Naive B cell (primary cell): ENCODE results near the gene COX17. TPM values are rescaled to one million over a fixed set of nuclear protein-coding genes. Genes with fewer than 3 reads are reported as not detected.

Experiments
- ATAC-seq, 2 donors: fragments of 150-1000 bp; cut with Tn5 transposase; 2 replicates each; pipeline ENCODE4 v1.10.0; 2021; ENCODE audit warnings: low read depth in 2 of 2, mild to moderate bottlenecking in 2 of 2, moderate library complexity in 2 of 2
- DNase-seq: peaks from one replicate; pipeline ENCODE4 v3.0.0; 2022
- H3K27ac Mint-ChIP-seq, 6 donors: one replicate each; pipeline ENCODE4 v1.8.0; 2020 to 2022; ENCODE audit warnings: mild to moderate bottlenecking in 6 of 6, mixed read lengths in 6 of 6, moderate library complexity in 5 of 6, inconsistent platforms in 2 of 6
- H3K27me3 Mint-ChIP-seq, 3 donors: one replicate each; pipeline ENCODE4 v1.8.0; 2021 to 2022; ENCODE audit warnings: mixed read lengths in 3 of 3, mild to moderate bottlenecking in 1 of 3
- H3K36me3 Mint-ChIP-seq, 2 donors: one replicate each; pipeline ENCODE4 v1.8.0; 2020 to 2022; ENCODE audit warnings: mixed read lengths in 2 of 2, inconsistent platforms in 1 of 2, mild to moderate bottlenecking in 1 of 2
- H3K4me1 Mint-ChIP-seq, 3 donors: one replicate each; pipeline ENCODE4 v1.8.0; 2020 to 2022; ENCODE audit warnings: mixed read lengths in 3 of 3, inconsistent platforms in 1 of 3, mild to moderate bottlenecking in 1 of 3, moderate library complexity in 1 of 3
- H3K4me3 Mint-ChIP-seq, 8 donors: one replicate each; pipeline ENCODE4 v1.8.0; 2020 to 2022; ENCODE audit warnings: mild to moderate bottlenecking in 8 of 8, mixed read lengths in 8 of 8, moderate library complexity in 8 of 8, inconsistent platforms in 2 of 8
- H3K9me3 Mint-ChIP-seq, 7 donors: one replicate each; pipeline ENCODE4 v1.8.0; 2020 to 2022; ENCODE audit warnings: mixed read lengths in 7 of 7, mild to moderate bottlenecking in 5 of 7, inconsistent platforms in 2 of 7, moderate library complexity in 1 of 7
- polyA plus RNA-seq, 6 donors: library from polyadenylated mRNA; unstranded; fragments of 300-500 nt; fragmentation: Illumina TruSeq; gene quantifications; one replicate each; pipeline ENCODE4 v1.2.3, GENCODE V29; 2021; ENCODE audit warnings: low read depth in 6 of 6

COX17 gene, protein sequence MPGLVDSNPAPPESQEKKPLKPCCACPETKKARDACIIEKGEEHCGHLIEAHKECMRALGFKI
- 10 to 100 TPM; 67.3 to 99.7 (median 81.1) TPM for polyA plus RNA-seq

DNA sequence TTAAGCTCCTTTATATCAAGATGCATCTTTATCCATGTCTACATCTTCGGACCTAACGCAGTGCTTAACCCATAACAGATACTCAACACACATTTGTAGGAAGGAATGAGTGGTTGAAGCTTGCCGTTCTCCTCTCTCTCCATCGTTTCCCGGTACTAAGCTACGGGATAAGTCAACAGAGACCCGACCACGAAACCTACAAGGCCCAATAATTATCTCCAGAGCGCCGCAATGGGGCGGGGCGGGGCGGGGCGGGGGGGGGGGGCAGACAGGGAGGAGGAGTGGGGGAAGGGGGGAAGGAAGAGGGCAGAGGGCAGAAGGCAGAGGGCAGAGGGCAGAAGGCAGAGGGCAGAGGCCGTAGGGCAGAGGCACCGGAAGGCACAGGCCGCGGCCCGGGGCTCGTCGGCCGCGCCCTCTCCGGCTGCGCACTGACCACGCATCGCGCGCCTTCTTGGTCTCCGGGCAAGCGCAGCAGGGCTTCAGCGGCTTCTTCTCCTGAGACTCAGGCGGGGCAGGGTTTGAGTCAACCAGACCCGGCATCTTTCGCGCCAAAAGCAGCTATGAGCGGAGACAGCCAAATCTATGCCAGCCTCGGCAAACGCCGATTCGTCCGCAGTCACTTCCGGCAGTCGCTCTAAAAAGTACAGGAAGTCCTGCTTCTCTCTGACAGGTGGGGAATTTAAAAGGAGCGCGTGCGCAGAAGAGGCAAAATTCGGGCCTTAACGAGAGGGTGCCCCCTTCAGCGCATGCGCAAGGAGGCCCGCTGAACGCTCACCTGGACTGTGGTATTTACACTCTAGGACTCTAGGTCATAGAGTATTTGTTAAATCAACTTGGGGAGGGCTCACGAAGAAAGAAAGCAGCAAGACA is at the start of gene COX17:
TSS of gene COX17 (minus strand) at position 636 of the 870 bp plus-strand sequence. CDS start at position 540, 96 bp downstream.
- H3K27me3 Mint-ChIP-seq: peaks cover 0 to 3% (median 0%) of the 10 kb centered on the region in 3 donors
- H3K27ac Mint-ChIP-seq: peak within 1 kb of the TSS; percentile 94 to 99 (median 96)
- peak; percentile 96 for DNase-seq
- H3K4me3 Mint-ChIP-seq: peak within 1 kb of the TSS; percentile 84 to 94 (median 90)
- ATAC-seq: peak; percentile 90 to 92
- peaks cover 18 to 29% (median 22%) of the 10 kb centered on the region in 3 donors for H3K4me1 Mint-ChIP-seq
- no peaks in the 10 kb centered on the region for H3K36me3 Mint-ChIP-seq
- H3K9me3 Mint-ChIP-seq: no peaks in the 10 kb centered on the region

DNA sequence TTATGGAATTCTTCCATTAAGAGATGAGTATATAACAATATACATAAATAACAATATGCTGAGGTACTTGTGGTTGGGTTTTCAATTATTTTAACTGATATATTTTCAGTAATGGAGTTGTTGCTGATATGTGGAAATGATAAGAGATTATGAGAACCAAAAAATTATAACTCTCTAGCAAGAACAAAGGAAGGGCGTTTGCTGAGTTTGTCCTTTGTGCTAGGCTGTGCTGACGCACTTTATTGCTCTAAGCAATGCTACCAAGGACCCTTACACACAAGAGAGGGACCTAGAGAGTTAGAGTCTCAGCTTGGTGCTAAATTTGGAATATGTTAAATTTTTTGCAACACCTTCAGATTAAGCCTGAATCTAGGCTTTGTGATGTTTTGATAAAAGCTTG is 49.7 kb upstream of the COX17 start:
- Mint-ChIP-seq H3K36me3 (no peaks in the 10 kb centered on the region), H3K9me3 (no peaks in the 10 kb centered on the region), H3K27ac (no peak overlapping the region), H3K4me3 (no peak overlapping the region), H3K4me1 (no peaks in the 10 kb centered on the region), H3K27me3 (peaks cover 0 to 9% (median 2%) of the 10 kb centered on the region in 3 donors)
- ATAC-seq (no peak), DNase-seq (no peak)

DNA sequence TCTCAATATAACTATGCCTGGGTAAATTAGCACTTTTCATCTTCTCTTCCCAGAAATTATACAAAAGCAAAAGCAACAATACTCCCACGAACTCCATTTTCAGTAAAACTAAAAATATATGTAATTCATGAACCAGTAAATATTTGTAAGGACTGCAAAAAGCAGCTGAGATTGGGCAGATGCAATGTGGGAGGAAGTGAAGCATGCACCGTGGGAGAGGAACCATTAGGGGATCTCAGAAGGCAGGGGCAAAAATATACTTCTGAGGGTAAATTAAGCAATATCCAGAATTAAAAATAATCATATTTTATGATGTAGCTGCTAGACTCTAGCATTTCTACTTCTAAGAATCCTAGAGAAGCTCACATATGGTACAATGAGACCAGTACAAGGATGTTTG is 45.8 kb upstream of the COX17 start:
- no peak for ATAC-seq
- H3K36me3 Mint-ChIP-seq: no peaks in the 10 kb centered on the region
- no peak for DNase-seq
- peaks cover 5 to 12% (median 9%) of the 10 kb centered on the region in 3 donors for H3K27me3 Mint-ChIP-seq
- no peaks in the 10 kb centered on the region for H3K9me3 Mint-ChIP-seq
- no peak overlapping the region for H3K27ac Mint-ChIP-seq
- no peaks in the 10 kb centered on the region for H3K4me1 Mint-ChIP-seq
- H3K4me3 Mint-ChIP-seq: no peak overlapping the region

DNA sequence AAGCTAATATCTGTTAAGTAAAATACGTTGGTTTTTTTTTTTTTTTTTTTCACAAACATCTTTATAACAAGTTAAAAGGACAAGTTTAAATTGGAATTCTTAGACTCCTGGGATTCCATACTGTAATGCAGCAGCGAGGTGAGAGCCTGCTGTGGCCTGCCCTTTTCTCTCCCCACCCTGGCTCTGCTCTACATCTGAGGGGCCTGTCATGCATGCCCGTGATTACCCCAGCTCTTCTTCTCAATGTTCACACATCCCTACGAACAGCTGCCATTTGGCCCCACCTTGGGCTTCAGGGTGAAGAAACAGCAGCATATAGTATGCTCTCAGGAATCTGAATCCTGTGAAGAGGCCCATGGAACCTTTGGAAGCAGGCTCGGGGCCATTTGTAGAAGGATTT is 40.3 kb upstream of the COX17 start:
- no peaks in the 10 kb centered on the region for H3K4me1 Mint-ChIP-seq
- no peaks in the 10 kb centered on the region for H3K36me3 Mint-ChIP-seq
- no peaks in the 10 kb centered on the region for H3K9me3 Mint-ChIP-seq
- H3K27ac Mint-ChIP-seq: no peak overlapping the region
- H3K4me3 Mint-ChIP-seq: no peak overlapping the region
- H3K27me3 Mint-ChIP-seq: peaks cover 5 to 12% (median 9%) of the 10 kb centered on the region in 3 donors
- no peak for ATAC-seq
- no peak for DNase-seq

DNA sequence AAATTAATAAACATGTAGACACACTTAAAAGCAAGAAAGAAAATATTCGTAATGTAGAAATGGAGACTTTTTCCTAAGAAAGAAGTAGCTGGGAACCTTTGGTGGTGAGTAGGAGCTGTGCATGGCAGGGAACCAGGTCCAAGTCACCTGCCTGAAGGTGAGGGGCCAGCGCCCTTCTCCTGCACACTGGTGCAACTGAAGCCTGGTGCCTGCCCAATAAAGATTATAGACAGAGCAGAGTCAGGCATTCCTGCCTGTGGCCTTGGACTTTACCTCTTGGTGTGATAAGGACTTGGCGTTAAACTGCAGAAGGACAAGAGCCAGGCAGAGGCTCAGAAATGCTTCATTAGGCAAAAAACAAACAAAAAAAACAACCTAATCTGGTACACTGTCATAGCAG is 39.8 kb upstream of the COX17 start:
- no peaks in the 10 kb centered on the region for H3K36me3 Mint-ChIP-seq
- no peaks in the 10 kb centered on the region for H3K9me3 Mint-ChIP-seq
- H3K4me3 Mint-ChIP-seq: no peak overlapping the region
- ATAC-seq (no peak), DNase-seq (no peak)
- peaks cover 5 to 11% (median 9%) of the 10 kb centered on the region in 3 donors for H3K27me3 Mint-ChIP-seq
- peak overlapping the region in 1 of 6 donors; percentile 35 for H3K27ac Mint-ChIP-seq
- no peaks in the 10 kb centered on the region for H3K4me1 Mint-ChIP-seq

DNA sequence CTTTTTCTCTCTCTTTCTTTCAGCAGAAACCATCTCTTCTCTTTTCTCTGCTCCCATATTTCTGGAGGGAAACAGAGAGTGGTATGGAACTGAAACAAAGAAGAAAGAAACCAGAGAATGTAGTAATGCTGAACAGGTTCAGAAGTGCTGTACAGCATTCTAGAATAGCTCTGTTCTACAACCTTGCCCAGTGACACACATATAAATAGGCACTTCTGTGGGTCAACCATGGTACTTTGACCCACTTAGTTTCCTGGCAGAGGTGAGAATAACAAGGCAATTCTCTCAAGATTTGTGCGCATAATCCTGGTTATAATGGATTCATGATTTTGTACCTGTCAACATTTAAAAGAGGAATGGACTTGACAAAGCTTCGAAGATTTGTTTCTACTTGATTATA is 37.9 kb upstream of the COX17 start:
- peaks cover 0 to 11% (median 5%) of the 10 kb centered on the region in 3 donors for H3K27me3 Mint-ChIP-seq
- no peaks in the 10 kb centered on the region for H3K9me3 Mint-ChIP-seq
- DNase-seq: no peak
- no peaks in the 10 kb centered on the region for H3K4me1 Mint-ChIP-seq
- no peak for ATAC-seq
- H3K36me3 Mint-ChIP-seq: no peaks in the 10 kb centered on the region
- H3K27ac Mint-ChIP-seq: no peak overlapping the region
- H3K4me3 Mint-ChIP-seq: no peak overlapping the region

DNA sequence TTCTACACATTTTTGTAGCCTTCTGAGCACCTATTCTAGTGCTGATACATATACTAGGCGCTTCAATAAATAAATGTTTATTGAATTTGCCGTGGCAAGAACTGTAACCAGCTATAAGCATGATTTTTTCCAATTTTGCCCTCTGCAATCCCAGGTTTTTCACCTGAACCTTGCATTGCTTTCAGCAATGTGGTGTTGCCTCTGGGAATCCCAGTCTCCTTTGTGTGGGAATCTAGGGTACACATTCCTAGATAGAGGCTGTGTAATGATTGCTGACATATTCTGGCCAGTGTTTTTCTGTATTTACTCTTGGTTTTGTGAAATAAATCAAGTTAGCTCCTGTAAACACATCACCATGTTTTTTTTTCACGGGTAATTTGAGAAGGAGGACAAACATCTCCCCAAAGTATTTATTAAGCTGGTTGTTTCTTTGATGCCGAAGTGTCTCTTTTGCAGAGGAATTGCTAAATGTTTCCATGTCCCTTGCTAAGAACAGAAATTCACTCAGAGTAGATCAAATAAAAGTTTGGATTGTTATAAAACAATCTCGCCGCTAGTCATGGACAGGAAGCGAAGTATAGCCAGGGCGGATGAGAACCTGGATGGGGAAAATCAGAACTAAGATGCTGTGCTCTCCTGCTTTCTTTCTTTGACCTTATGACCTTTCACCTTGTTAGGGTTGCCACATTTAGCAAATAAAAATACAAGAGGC is 26.8 kb upstream of the COX17 start:
- Mint-ChIP-seq H3K4me1 (peaks cover 15 to 29% (median 23%) of the 10 kb centered on the region in 3 donors), H3K4me3 (peak overlapping the region in 7 of 8 donors; percentile 78 to 89 (median 86)), H3K27me3 (no peaks in the 10 kb centered on the region), H3K9me3 (peaks cover 0 to 5% (median 0%) of the 10 kb centered on the region in 7 donors), H3K27ac (peak overlapping the region in 5 of 6 donors; percentile 64 to 89 (median 83)), H3K36me3 (no peaks in the 10 kb centered on the region)
- no peak for DNase-seq
- ATAC-seq: no peak

DNA sequence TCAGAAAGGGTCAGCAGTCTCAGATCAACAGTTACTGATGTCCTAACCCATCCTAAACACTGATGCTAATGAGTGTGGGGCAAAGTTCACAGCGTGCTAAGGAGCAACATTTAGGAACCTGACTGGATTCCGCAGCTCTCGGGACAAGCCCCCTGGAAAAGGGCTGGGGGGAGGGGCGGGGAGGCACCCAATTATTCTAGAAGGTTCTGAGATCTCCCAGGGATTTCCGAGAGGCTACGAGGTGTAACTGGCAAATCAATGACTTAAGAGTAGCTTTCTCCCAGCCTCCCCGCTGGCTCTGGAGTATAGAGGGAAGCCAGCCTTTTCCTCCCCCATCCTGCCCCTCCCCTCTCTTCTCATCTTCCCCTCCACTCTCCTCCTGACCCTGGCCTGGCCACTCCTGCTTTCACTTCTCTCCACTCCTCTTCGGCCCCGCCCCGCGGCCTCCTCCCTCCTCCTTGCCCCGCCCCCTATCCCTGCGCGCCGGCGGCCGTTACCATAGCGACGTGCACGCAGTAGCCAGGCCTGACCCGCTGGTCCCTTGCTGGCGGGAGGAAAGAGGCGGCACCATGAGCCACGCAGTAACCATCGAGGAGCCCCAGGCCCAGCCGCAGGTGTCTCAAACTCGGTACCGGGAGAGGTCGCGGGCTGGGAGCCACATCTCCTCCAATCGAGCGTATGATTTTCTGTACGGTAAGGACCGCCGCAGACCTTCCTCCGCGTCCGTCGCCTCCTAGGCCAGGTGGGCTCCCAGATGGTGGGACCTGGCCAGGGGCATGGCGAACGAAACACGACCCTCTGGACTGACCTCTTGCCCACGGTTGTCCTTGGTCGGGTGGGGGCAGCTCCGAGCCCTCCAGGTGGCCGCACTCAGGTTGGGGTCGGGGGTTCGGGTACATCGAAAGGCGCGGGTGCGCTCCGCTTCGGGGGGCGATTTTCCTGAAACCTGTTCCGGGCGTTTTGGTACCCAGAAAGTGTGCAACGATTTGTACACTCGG is 25.6 kb upstream of the COX17 start, which contains the start of gene CFAP91:
TSS of gene CFAP91 (plus strand) at position 493 of the 998 bp plus-strand sequence. CDS start at position 570, 77 bp downstream.
- DNase-seq: peak; percentile 80
- H3K9me3 Mint-ChIP-seq: peaks cover 0 to 5% (median 0%) of the 10 kb centered on the region in 7 donors
- peaks cover 15 to 29% (median 23%) of the 10 kb centered on the region in 3 donors for H3K4me1 Mint-ChIP-seq
- H3K27me3 Mint-ChIP-seq: no peaks in the 10 kb centered on the region
- H3K36me3 Mint-ChIP-seq: no peaks in the 10 kb centered on the region
- peak within 1 kb of the TSS; percentile 67 to 93 (median 84) for H3K27ac Mint-ChIP-seq
- peak within 1 kb of the TSS; percentile 78 to 91 (median 86) for H3K4me3 Mint-ChIP-seq
- ATAC-seq: peak; percentile 91 to 92

DNA sequence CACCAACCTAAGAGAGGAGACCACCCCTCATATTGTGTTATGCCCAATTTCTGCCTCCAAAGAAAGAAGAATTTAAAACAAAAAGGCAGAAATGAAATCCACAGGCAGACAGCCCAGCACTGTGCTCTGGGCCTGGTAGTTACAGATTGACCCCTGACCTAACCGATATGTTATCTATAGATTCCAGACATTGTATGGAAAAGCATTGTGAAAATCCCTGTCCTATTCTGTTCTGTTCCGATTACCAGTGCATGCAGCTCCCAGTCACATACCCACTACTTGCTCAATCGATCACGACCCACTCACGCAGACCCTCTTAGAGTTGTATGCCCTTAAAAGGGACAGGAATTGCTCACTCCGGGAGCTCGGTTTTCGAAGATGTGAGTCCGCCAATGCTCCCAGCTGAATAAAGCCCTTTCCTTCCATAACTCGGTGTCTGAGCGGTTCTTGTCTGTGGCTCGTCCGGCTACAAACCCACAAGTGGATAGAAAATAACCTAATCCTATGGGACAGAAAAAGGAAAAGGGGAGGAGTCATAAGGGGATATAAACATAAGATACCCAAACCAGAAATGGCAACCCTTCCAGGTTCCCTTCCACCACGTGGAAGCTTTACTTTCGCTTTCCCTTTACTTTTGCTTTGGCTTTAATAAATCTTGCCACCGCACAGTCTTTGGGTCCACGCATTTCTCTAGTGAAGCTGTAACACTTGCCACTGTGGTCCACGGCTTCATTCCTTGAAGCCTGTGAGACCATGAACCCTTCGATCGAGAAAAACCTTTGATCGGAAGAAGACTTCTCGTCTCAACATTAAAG is 23.9 kb upstream of the COX17 start:
- Mint-ChIP-seq H3K36me3 (no peaks in the 10 kb centered on the region), H3K27me3 (no peaks in the 10 kb centered on the region)

DNA sequence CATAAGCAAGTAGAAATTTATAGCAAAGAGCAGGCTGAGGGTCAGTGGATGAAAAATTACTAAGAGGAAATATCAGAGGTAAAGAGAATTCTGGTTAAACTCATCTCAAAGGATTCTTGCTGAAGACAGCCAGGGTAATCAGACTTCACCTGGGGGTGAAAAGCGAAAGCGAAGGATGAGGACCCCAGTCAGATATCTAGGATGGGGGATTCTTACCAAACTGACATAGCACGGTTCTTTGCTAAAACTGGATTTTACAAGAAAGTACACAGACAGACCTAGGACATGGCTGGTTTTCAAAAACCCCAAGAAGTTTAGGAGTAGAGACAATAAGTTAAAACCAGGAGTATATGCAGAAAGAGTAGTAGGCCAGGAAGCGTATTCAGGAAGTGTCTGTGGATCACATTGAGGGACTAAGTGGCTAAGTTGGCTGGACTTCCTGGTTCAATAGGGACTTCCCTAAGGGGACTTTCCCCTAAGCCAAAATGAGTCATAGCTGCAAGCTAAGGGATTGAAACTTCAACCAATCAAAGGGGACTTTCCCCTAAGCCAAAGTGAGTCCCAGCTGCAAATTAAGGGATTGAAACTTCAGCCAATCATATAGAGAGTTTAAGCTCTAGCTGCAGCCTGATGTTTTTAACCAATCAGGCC is 23.2 kb upstream of the COX17 start:
- peaks cover 0 to 5% (median 0%) of the 10 kb centered on the region in 3 donors for H3K27me3 Mint-ChIP-seq
- H3K36me3 Mint-ChIP-seq: no peaks in the 10 kb centered on the region
- peaks cover 15 to 29% (median 27%) of the 10 kb centered on the region in 3 donors for H3K4me1 Mint-ChIP-seq
- peaks cover 0 to 5% (median 0%) of the 10 kb centered on the region in 7 donors for H3K9me3 Mint-ChIP-seq
- peak; percentile 41 to 55 for ATAC-seq
- DNase-seq: peak; percentile 45
- peak overlapping the region in 7 of 8 donors; percentile 8 to 67 (median 39) for H3K4me3 Mint-ChIP-seq
- peak overlapping the region; percentile 78 to 96 (median 87) for H3K27ac Mint-ChIP-seq

More for the DNA sequence above, 23.9 kb upstream of the COX17 start:
- peaks cover 15 to 29% (median 23%) of the 10 kb centered on the region in 3 donors for H3K4me1 Mint-ChIP-seq
- DNase-seq (no peak), ATAC-seq (no peak)
- peak overlapping the region in 6 of 8 donors; percentile 8 to 61 (median 40) for H3K4me3 Mint-ChIP-seq
- peak overlapping the region in 5 of 6 donors; percentile 78 to 96 (median 87) for H3K27ac Mint-ChIP-seq
- H3K9me3 Mint-ChIP-seq: peaks cover 0 to 5% (median 0%) of the 10 kb centered on the region in 7 donors

DNA sequence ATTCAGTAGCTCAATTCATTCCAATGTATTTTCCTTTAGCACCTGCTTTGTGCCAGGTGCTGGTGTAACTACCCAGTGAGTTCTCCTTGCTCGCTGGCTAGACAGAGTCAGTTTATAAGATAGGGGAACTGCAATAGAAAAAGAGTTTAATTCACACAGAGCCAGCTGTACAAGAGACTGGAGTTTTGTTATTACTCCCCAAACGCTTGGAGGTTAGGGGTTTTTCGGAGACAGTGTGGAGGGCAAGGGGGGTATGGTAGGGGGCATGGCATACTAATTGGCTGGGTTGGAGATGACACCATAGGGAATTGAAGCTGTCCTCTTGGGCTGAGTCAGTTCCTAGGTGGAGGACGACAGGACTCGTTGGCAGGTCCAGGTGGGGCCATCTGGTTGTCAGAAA is 20.2 kb upstream of the COX17 start:
- H3K36me3 Mint-ChIP-seq: no peaks in the 10 kb centered on the region
- peaks cover 2 to 20% (median 18%) of the 10 kb centered on the region in 3 donors for H3K4me1 Mint-ChIP-seq
- no peak for DNase-seq
- H3K4me3 Mint-ChIP-seq: no peak overlapping the region
- H3K27ac Mint-ChIP-seq: peak overlapping the region in 2 of 6 donors; percentile 15 to 46
- peaks cover 0 to 26% (median 0%) of the 10 kb centered on the region in 3 donors for H3K27me3 Mint-ChIP-seq
- no peak for ATAC-seq
- H3K9me3 Mint-ChIP-seq: peaks cover 0 to 5% (median 0%) of the 10 kb centered on the region in 7 donors
